Urothelium cell line (cell line): ENCODE measurements around the gene SIAH1.
A peak's percentile ranks its signal among the peaks of the same experiment; 100 is the strongest.
"Not testable (repeated sequence)": the region's sequence is repeated elsewhere in the genome, so short reads cannot be mapped to it uniquely, and the experiment has no call there.

Source experiments
- DNase-seq: peaks from one replicate; pipeline ENCODE4 v3.0.0; 2011; ENCODE audit warnings: low spot score, mixed read lengths
- FAIRE-seq: peaks from 2 replicates; lab custom pipeline; 2011; peaks lifted over from hg19 to GRCh38; lab: Jason Lieb, UNC

The SIAH1 gene

GRCh38 chr16:48367441-48368049 is 17.7 kb downstream of the SIAH1 start:
- FAIRE-seq (no peak), DNase-seq (no peak)

GRCh38 chr16:48366165-48367093 is 18.8 kb downstream of the SIAH1 start:
- no peak for FAIRE-seq
- DNase-seq = peak; percentile 42

GRCh38 chr16:48365601-48366164 is 19.5 kb downstream of the SIAH1 start:
- FAIRE-seq (no peak), DNase-seq (peak; percentile 80)

- no peak for DNase-seq
- FAIRE-seq = no peak
Measured at GRCh38 chr16:48365025-48365600, 20.1 kb downstream of the SIAH1 start.

- FAIRE-seq (no peak), DNase-seq (no peak)
Measured at GRCh38 chr16:48361540-48362144, 23.6 kb downstream of the SIAH1 start.

GRCh38 chr16:48361012-48361411 is 24.2 kb downstream of the SIAH1 start:
- no peak for FAIRE-seq
- DNase-seq = no peak

- DNase-seq (no peak), FAIRE-seq (no peak)
Measured at GRCh38 chr16:48359983-48360382, 25.2 kb downstream of the SIAH1 start.

- no peak for DNase-seq
- FAIRE-seq = no peak
Measured at GRCh38 chr16:48358419-48358818, 26.8 kb downstream of the SIAH1 start.

- FAIRE-seq = no peak
- no peak for DNase-seq
Measured at GRCh38 chr16:48356633-48357376, 28.4 kb downstream of the SIAH1 start.

GRCh38 chr16:48354877-48355855 is 30.0 kb downstream of the SIAH1 start:
- DNase-seq (no peak), FAIRE-seq (no peak)

- not testable (repeated sequence) for FAIRE-seq, DNase-seq
Measured at GRCh38 chr16:48354385-48354784, 30.8 kb downstream of the SIAH1 start.

GRCh38 chr16:48353565-48354163 is 31.5 kb downstream of the SIAH1 start:
- DNase-seq = peak; percentile 75
- peak; percentile 70 for FAIRE-seq

GRCh38 chr16:48352648-48353390 is 32.4 kb downstream of the SIAH1 start:
- FAIRE-seq (no peak), DNase-seq (no peak)

- no peak for DNase-seq
- no peak for FAIRE-seq
Measured at GRCh38 chr16:48350736-48351135, 34.5 kb downstream of the SIAH1 start.

- DNase-seq = no peak
Measured at GRCh38 chr16:48347980-48348379, 37.2 kb downstream of the SIAH1 start.

GRCh38 chr16:48347191-48347865 is 37.9 kb downstream of the SIAH1 start:
- DNase-seq (no peak), FAIRE-seq (no peak)

More at GRCh38 chr16:48347980-48348379, 37.2 kb downstream of the SIAH1 start:
- FAIRE-seq = no peak

- no peak for DNase-seq
- no peak for FAIRE-seq
Measured at GRCh38 chr16:48342591-48342990, 42.6 kb downstream of the SIAH1 start.
